NB4 (cell line): ENCODE measurements around the gene SYT12.

ENCODE experiments used
- DNase-seq: peaks from one replicate; pipeline ENCODE4 v3.0.0; 2010; ENCODE audit warnings: low read depth
- H3K4me3 ChIP-seq: one replicate; pipeline ENCODE4 v1.5.1; 2011; ENCODE audit warnings: mild to moderate bottlenecking, low read depth, low read length, moderate library complexity
- MYC ChIP-seq: IDR thresholded peaks from 2 replicates; pipeline ENCODE4 v1.6.1; 2011; ENCODE audit warnings: low read depth, low read length
- POLR2A ChIP-seq: IDR thresholded peaks from 2 replicates; pipeline ENCODE4 v1.6.1; 2011; ENCODE audit warnings: mild to moderate bottlenecking; ENCODE audit not compliant: insufficient read length; ENCODE audit errors: extremely low read depth
- TF ChIP-seq, protein P1 (sequence below): IDR thresholded peaks from one replicate; pipeline ENCODE4 v1.5.1; 2012; ENCODE audit warnings: low read depth, low read length
- TF ChIP-seq, protein P2 (sequence below): IDR thresholded peaks from 2 replicates; pipeline ENCODE4 v1.6.1; 2011; ENCODE audit warnings: low read depth, low read length

Gene SYT12

DNA sequence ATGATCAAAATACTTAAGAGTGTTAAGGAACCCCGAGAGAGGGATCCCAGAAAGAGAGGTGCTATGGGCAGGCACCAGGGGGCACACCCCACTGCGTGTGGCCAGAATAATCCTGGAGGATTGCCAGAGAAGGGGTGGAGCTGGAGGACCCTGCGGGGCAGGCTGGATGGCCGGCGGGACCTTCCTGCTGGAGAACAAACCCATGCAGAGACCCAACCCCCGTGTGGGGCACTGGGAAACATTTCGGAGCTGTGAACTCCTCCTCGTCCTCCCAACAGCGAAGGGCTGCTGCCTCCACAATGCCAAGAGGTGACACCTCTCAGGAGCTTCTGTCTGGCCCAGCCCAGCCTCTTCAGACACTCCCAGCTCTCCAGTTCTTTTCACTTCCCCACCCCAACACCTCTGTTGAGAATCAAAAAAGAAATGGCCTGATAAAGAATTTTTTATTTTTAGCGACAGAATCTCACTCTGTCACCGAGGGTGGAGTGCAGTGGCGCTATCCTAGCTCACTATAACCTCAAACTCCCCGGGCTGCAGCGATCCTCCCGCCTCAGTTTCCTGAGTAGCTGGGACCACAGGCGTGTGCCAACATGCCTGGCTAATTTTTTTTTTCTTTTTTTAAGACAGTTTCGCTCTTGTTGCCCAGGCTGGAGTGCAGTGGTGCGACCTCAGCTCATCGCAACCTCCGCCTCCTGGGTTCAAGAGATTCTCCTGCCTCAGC lies 59.3 kb downstream of the SYT12 start:
- TF ChIP-seq MYC (no peak), POLR2A (no peak)
- TF ChIP-seq, protein P1, sequence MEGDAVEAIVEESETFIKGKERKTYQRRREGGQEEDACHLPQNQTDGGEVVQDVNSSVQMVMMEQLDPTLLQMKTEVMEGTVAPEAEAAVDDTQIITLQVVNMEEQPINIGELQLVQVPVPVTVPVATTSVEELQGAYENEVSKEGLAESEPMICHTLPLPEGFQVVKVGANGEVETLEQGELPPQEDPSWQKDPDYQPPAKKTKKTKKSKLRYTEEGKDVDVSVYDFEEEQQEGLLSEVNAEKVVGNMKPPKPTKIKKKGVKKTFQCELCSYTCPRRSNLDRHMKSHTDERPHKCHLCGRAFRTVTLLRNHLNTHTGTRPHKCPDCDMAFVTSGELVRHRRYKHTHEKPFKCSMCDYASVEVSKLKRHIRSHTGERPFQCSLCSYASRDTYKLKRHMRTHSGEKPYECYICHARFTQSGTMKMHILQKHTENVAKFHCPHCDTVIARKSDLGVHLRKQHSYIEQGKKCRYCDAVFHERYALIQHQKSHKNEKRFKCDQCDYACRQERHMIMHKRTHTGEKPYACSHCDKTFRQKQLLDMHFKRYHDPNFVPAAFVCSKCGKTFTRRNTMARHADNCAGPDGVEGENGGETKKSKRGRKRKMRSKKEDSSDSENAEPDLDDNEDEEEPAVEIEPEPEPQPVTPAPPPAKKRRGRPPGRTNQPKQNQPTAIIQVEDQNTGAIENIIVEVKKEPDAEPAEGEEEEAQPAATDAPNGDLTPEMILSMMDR, result peak; percentile 23
- no peak overlapping the region for H3K4me3 ChIP-seq

DNA sequence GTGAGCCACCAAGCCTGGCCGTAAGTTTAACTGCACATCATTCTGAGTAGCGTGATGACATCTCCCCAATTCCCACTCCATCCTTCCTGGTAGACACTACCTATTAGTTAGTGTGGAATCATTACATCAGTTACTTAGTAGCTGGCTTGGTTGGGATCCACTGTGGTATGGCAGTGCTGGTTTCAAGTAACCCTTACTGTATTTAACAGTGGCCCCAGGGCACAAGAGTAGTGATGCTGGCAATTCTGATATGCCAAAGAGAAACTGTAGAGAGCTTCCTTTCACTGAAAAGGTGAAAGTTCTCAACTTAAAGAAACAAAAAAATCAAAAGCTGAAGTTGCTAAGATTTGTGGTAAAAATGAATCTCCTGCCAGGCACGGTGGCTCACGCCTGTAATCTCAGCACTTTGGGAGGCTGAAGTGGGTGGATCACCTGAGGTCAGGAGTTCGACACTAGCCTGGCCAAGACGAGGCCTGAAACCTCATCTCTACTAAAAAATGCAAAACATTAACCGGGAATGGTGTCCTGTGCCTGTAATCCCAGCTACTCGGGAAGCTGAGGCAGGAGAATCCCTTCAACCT lies 60.9 kb downstream of the SYT12 start:
- no peak for DNase-seq
- TF ChIP-seq MYC (no peak), POLR2A (no peak)
- TF ChIP-seq, protein P1, result no peak
- TF ChIP-seq, protein P2, sequence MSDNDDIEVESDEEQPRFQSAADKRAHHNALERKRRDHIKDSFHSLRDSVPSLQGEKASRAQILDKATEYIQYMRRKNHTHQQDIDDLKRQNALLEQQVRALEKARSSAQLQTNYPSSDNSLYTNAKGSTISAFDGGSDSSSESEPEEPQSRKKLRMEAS, result no peak
- H3K4me3 ChIP-seq, result no peak overlapping the region

More for the DNA sequence above, 59.3 kb downstream of the SYT12 start:
- DNase-seq, result peak; percentile 31

DNA sequence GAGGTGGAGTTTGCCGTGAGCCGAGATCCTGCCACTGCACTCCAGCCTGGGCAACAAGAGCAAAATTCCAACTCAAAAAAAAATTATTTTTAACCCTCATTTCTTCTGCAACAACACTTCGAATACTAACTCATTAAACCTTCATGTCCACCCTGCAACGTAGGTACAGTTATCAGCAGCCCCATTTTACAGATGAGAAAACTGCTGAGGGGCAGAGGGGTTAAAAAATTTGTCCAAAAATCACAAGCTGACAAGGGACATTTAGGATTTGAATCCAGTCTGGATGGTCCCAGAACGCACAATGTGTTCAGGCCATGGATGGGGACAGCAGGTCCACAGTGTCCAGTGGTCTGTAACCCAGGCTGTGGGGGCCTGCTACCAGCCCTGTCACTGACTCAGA lies 62.7 kb downstream of the SYT12 start:
- no peak overlapping the region for H3K4me3 ChIP-seq
- TF ChIP-seq POLR2A (no peak), MYC (no peak)
- TF ChIP-seq, protein P2, result no peak
- TF ChIP-seq, protein P1, result no peak
- no peak for DNase-seq

DNA sequence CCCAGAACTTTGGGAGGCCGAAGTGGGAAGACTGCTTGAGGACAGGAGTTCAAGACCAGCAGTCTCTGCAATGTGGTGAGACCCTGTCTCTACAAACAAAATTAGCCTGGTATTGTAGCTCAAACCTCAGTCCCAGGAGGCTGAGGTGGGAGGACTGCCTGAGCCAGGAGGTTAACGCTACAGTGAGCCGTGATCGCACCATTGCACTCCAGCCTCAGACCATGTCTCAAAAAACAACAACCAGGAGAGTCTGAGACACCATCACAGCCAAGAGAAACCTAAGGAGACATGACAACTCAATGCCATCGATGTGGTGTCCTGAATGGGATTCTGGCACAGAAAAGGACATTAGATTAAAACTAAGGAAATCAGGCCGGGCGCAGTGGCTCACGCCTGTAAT lies 67.8 kb downstream of the SYT12 start:
- DNase-seq, result no peak
- no peak overlapping the region for H3K4me3 ChIP-seq
- no peak for TF ChIP-seq MYC
- TF ChIP-seq, protein P2, result no peak
- TF ChIP-seq POLR2A, result no peak
- TF ChIP-seq, protein P1, result no peak

DNA sequence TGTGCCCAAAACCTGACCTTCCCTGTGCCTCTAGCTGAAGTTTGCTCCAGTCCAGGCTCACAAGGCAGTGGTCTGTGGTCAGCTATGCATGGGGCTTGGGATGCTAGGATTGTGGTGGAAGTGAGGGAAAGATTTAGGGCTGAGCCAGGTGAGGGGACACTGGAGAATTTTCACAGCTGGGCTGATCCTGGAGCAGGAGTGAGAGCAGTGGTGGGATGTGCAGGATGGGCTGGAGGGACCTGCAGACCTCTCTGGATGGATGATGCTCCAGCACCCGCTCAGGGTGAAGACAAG lies 72.2 kb downstream of the SYT12 start:
- TF ChIP-seq, protein P1, result no peak
- TF ChIP-seq, protein P2, result no peak
- TF ChIP-seq POLR2A, result no peak
- no peak; the same call in 1 of the 2 replicates for TF ChIP-seq MYC
- DNase-seq, result no peak
- H3K4me3 ChIP-seq, result no peak overlapping the region
